HG03460 (cell line): Measurements from ENCODE around the gene MLLT6.

ENCODE experiments used
- ATAC-seq: cut with Tn5 transposase; IDR thresholded peaks from one replicate; pipeline ENCODE4 v1.9.1; 2021; ENCODE audit not compliant: unreplicated experiment

MLLT6 gene

DNA sequence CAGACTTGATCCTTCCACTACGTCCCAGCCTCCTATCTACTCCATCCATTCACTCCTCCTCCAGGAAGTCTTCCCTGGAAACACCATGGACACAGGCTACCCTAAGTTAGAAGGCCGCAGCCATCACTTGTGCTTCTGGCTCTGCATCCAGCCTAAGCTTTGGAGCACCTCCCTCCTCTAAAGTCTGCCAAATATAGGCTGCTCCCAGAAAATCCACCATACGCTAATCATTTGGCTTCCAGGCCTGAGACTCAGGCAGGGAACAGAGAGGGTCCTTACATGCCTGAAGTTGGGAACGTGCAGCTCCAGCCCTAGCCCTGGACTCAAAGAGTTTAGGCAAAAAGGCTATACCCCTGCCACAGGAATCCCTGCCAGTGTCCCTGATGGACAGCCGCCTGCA, 36.4 kb downstream of the MLLT6 start:
- ATAC-seq, result no peak

DNA sequence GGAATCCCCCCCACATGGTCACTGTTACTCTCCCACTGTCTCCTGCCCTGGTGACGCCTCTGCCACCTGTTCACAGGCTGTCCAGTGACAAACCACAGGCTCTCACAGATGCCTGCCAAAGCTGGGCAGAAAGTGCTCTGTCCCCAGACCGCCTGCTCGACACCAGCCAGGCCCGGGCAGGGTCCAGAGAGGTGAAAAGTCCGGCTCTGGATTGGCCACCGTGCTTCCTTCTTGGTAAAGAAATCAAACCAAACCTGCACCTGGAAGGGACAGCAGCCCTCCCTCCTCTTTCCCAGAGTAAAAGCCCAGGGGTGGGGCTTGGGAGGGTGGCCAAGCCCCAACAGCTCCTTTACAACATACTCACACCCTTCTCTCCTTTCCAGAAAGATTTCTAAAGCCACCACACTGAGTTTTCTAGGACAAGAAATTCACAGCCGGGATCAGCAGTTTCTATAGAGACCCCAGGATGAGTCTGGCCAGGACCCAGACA, 36.9 kb downstream of the MLLT6 start:
- no peak for ATAC-seq

DNA sequence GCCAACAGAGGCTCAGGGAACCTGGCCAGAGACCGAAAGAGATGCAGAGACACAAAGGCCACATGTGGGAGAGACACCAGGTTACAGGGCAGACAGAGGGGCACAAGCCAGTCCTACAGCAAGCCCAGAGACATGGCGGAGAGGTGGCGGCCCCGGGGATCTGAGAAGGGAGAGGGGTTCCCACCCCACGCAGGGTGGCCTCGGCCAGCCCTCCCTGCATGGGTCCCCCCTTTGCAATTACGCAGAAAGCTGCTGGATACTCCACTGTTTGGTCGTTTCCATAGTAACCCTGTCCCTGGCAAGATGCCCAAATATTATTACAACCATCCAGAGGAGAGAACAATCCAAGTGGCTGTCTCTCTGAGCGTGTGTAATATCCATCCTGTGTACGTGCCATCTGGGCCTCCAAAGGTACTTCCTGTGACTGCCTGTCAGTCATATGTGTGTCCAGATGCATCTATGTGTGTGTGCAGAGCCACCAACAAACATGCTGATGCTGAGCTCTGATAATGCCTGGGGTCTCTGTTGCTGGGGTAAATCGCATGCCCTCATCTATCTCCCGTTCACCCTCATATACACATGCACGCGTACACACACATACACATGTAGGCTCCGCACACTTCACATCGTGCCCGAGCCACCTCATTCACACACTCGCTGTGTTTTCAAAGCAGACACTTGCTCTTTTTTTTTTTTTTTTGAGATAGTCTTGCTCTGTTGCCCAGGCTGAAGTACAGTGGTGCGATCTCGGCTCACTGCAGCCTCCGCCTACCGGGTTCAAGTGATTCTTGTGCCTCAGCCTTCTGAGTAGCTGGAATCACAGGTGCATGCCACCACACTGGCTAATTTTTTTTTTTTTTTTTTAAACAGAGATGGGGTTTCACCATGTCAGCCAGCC, 37.6 kb downstream of the MLLT6 start:
- ATAC-seq, result no peak

DNA sequence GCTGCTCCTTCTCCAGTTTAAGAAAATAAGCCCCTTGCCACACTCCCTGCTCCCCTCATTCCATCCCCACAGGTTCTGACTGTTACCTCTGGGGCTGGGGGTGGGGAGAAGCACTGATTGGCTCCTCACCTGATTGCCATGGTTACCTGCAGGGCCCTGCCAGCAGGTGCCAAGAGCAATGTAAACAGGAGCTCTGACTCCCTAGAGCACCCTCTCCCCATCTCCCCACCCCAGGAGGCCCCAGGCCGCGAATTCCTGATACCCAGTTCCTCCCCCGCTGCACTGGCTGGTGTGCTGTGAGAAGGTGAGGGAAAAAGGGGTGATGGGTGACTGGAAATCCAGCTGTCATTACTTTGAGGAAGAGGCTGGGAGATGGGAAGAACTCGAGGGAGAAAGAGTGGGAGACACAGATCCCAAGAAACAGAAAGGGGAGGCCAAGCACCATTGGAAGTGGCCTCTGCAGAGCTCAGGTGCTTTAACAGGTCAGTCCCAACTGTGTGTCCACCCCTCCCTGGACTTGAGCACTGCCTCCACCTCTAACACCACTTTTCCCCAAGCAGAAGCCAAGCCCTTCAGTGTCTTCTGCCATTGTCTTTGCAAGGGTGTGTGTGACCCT, 38.6 kb downstream of the MLLT6 start:
- no peak for ATAC-seq

DNA sequence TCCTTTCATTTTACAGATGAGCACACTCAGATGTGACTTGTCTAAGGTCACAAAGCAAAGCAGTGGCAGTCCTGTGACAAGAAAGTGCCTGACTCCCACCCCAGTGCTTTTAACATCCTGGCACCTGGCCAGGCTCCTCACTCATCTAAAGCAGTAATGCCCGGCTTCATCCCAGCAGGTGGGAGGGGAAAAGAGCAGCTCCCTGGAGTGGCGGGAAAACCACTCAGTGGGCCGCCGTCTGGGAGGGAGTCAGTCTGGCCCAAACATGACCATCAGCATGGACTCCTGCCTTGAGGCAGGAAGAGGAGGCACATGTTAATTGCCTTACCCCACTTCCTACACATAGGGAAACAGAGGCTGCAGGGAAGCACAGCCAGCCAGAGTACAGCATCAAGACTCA, 40.5 kb downstream of the MLLT6 start:
- no peak for ATAC-seq

DNA sequence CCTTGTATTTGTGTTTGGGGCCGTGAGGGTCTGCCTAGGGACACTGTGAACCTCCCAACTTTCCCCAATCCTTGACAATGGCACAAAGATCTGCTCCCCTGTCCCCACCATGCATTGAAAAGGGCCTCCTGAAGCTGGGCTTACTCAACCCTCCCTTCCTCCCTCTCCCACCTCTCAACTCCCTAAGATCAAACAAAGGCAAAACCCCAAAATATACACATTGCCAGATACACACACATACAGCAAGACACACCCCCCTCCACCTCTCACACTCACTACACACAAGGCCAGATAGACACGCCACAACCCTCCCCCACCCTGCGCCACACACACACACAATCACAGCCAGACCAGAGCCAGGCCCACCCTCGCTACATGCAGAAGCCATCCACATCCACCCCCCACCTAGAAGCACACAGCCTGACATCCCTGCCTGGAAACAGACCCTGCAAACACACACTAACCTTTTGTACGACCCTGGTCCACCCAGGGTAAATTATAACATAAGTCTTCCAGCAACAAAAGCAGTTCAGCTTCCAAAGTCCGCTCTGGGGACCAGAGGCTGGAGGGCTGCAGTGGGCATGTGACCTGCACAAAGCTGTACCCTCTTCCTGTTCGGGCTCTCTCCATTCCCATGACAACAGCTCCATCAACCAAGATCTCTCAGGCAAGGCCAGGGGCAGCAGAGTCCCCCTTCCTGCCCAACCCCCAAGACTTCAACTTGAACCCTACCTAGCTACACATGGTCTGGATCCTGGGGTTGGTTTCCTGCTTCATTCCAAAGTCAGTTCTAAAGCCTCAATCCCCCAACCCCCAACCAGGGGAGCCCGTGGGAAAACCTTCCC, 41.2 kb downstream of the MLLT6 start:
- no peak for ATAC-seq

DNA sequence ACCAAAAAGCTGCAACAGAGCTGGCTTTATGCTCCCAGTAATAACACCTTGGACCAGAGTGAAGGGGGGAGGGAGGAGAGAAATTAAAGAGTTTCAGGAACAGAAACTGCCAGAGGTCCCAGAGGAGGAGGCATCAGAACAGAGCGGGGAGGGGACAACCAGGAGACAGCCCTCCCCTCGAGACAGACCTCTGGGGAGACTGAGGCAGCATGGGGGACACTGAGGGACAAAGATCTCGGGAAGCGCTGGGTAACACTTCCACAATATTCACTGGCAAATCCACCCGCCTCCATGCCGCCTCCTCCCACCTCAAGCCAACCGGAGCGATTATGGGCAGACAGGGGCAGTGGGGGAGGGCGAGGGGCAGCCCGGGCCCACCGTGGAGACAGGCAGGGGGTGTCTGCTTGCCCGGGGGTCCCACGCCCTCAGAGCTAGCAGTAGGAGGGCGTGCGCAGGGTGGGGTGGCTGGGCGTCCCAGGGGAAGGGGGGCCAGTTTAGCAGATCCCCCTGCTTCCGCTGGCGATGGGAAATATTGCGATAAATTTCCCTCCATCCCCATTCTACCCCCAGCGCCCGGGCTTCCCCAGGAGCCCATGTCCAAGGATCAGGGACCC, 41.9 kb downstream of the MLLT6 start:
- no peak for ATAC-seq

DNA sequence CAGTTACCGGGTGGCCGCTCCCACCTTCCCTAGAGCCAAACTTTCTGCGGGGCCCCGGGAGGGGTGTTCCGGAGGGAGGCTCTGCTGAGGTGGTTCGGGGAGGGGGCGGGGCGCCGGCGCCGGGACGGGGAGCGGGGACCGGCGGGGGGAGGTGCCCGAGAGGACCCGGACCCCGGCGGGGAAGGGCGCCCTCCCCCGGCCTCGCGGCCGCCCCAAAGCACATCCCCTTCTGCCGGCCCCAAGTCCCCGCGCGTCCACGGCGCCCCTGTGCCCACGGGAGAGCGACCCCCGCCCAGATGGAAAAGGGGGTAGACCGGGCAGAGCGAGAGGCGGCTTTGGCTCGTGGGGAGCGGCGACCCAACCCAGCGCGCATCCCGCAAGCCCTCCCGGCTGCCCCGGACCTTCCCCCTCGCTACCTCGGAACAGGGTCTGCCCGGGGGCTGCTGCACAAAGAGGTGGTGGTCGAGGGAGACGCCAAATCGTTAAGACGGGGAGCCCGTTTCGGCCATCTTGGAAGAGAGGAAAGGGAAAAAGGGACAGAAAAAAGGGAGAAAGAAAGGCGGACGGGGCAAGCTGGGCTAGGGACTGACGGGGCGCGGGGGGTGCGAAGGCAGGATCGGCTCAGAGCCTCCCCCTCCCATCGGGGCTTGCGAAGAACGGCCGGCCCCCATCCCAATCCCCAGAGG, 42.5 kb downstream of the MLLT6 start:
- no peak for ATAC-seq

DNA sequence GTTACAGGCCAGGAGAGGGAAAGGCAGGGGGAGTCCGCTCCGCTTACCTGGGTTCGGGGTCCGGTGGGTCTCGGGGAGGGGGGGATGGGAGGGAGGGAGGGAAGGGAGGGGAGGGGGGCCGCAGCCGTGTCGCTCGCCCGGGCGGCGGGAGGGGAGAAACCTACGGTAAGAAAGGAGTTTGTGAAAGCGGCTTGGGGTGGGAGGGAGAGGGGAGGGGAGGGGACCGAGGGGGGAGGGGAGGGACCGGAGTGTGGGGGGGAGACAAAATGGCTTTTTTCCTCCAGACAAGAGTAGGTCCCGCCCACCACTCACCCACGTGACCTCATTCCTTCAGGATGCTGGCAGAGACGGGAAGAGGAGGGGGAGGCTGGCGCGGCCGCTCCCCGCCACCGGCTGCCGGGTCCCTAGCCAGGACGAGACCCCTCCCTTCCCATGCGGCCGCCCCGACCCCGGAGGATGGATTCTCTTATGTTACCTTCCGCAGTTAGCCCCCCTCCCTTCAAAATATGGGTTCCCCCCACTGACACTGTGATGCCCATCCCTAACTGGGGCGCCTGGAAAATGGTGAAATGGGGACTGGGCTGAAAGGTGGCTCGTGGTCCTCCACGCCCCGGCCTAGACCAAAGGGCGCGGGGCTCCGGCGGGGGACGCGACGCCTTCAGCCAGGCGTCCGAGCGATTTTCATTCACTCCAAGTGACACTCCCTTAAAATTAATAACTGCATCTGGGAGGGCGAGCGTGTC, 43.2 kb downstream of the MLLT6 start, which contains the start of gene PCGF2:
PCGF2 (minus strand) TSS at position 188 of the 743 bp plus-strand sequence. CDS start 7,934 bp downstream, outside the sequence.
- ATAC-seq, result no peak

DNA sequence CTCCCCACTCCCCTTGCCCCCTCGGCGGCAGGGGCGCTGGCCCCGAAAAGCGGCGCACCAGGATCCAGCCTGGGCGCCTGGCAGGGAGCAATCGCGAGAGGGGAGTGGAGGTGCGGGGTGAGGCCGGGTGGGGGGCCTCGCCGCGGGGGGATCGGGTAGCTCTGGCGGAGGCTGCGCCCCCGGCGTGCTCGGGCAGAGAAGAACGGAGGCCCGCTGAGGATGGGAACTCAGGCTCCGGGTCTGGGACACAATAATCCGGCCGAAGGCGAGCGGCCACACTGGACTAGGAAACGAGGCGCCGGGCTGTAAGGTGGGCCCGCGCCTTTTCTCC, 43.8 kb downstream of the MLLT6 start:
- ATAC-seq, result no peak

DNA sequence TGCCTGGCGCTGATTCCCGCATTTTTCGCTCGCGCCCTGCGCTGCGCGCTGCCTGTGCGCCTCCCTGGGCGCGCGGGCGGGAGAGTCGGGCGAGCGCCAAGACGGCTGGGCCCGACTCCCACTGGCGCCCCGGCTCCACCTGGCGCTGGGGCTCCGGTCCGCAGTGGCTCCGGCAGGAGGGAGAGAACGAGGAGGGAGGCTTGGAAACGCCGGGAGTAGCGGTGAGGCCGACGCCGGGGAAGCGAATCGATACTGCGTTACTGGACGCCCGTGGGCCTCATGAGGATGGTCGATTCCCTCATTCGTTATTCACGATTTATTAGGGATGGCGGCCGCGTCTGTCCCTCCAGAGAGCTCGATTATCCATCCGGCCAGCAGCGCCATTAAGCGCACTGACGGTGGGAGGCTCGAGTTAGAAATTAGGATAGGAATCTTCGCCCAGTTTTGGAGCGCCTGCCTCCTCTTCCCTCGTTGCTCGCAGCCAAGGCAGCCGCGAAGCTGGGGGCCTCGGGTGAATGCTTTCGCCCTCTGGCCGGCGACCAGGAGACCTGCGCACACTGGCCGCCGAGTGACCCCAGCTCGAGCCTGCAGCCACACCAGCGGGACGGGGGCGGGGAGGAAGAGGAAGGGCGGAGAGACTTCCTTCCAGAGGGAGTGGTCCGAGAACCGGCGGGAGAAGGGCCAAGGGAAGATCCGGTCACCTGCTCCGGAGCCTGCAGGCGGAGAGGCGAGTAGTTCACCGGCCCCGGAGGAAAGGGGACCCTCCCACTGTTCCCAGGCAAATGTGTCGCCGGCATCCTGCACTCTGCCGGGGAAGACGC, 44.4 kb downstream of the MLLT6 start:
- no peak for ATAC-seq

DNA sequence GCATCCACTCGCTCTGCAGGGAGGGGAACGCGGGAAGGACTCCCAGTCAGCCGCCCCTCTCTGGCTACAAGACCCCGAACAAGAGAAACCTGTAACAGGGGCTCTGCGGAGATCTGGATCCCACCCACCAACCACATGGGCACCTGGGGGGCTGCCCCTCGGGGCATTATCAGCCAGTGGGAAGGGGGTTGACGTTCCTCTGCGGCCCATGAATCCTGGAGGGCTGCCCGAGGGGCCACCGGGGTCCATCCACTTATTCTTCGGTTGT, 44.9 kb downstream of the MLLT6 start:
- no peak for ATAC-seq

DNA sequence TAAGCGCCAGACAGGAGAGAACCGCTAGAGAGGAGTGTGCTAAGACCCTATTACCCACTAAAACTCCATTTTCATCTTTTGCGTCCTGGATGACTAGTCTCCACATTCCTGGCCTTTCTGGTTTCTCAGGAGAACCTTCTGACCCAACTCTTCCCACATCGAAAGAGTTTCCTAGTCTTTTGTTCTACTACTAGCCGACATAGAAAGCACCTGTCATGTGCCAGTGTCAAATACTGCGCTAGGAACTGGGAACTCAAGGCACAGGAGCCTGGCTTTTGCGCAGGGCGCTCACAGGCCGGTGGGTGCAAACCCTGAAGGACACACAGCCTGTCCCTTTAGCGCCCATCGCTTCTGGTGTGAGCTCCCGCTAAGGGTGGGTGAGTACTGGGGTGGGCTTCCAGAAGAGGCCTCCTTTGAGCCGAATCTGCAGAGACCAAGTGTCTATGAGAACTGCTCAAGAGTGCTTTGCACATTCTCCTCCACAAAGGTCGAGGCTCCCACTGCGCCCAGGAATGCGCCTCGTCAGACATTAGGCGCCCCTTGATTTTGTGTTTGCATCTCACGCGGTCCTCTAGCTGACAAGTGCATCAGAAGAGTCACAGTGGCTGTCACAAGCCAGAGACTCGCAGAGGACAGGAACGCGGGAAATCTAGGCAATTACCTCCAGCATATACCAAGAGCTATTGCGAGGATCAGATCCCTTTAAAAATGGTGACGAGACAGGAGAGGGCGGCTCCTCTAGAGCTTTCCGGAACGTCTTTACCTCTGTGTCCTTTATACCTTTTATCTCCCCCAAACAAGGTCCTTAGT, 45.4 kb downstream of the MLLT6 start:
- ATAC-seq, result no peak

DNA sequence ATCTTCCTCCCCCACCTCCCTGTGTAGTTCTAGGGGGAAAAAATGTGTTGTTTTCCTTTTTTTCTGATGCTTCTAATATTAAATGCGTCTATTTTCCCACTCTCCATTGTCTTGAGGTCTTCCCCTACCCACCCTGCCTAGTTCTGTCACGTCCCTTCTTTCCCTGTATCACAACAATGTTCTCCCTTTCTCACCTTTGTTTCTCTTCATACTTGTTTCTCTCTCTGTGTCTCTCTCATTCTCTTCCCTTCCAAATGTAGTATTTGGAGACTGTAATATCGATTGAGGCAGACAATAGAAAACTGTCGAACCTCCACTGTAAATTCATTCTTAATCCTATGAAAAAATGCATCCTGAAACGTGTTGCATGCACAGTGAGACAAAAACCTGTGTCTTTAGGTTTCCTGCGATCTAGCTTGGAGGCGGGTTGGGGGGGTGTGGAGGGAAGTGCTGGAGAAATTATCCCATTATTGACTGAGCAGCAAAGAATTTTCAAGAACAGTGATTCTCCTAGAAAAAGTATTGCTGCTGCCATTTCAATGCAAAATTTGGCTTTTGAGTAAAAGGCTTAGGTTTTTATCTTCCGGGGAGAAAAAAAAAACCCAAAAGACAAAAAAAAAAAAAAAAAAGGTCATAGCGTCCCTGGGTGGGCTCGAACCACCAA, 46.2 kb downstream of the MLLT6 start:
- no peak for ATAC-seq

DNA sequence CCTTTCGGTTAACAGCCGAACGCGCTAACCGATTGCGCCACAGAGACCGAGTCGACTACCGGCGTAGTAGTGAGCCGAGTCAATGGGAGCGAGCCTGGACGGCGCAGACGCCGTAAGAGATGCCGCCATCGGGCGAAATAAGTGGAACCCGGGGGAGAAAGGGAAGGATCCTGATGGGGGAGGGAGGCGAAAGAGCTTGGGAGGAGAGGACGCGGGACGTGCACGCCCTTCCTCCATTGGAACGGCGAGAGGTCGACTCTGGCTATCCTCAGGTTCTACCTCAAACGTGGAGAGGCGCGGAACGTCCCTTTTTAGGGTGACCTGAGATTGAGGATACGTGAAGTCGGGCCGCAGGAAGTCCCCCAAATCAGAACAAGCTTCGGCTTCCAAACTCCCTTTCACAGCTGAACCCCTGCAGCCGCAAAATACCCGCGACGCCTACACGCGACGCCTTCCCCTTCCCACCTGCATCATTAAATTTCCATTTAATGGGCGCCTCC, 46.8 kb downstream of the MLLT6 start:
- peak; percentile 22 for ATAC-seq

DNA sequence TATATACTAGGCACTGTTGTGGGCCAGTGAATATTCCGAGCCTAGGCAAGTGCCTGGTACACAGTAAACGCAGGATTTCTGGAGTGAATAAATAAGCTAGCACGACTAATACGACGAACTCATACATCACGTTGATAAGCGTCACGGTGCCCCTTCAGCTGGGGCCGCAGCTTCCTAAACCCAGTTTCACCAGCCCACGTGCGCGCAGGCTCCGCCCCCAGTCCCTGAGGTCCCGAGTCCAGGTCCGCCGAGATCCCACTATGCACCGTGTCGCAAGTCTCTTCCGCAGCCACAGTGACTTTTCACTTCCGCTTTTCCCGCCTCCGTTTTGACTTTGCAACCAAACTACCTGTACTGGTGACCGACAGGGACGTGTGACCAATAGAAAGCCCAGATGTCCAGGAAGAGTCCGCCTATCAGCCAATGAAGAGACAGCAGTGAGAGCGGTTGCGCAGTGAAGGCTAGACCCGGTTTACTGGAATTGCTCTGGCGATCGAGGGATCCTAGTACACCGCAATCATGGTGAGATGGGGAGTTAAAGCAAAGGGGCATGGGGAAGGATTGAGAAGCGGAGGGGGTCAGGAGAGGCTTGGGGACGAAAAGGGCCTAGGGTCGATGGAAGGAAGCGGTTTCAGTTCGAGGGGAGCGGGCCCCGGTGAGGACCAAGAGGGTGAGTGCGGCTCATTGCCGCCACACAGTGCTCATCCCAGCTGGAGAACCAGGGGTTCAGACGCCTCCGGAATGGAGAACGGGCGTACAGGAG, 47.4 kb downstream of the MLLT6 start, which contains the start of gene PSMB3:
PSMB3 (plus strand) TSS at position 434 of the 763 bp plus-strand sequence; CDS start at position 520, 86 bp downstream.
- ATAC-seq, result peak; percentile 75

DNA sequence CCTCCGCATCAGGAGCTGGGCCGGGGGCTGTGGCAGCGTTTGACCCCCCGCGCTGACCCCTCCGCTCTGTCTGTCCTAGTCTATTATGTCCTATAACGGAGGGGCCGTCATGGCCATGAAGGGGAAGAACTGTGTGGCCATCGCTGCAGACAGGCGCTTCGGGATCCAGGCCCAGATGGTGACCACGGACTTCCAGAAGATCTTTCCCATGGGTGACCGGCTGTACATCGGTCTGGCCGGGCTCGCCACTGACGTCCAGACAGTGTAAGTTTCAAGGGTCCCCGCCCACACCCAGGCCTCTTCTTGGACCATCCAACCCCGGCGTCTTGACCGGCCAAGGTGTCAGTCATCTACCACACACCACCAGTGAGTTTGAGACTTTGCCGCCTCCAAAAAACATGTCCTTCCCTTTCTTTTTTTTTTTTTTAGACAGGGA, 48.0 kb downstream of the MLLT6 start:
- ATAC-seq, result no peak
